Mesenteric fat pad (tissue), 1 donor: ENCODE data around the gene VIL1. TPM values are rescaled to one million over a fixed set of nuclear protein-coding genes. Genes with fewer than 3 reads are reported as not detected.

Experiments
- DNase-seq: peaks from one replicate; pipeline ENCODE4 v3.0.0-alpha.2; 2020; ENCODE audit warnings: low spot score
- total RNA-seq: library from RNA; stranded (reverse); fragmentation: NEBNext Ultra II Directional; extraction: Animal tissue kit (Norgen Biotek cat#: 25700); gene quantifications from one replicate; pipeline ENCODE4 v1.2.1, GENCODE V29; 2021
- donor health status: DM: yes; HTN: yes; CAD: no.

VIL1 gene
- total RNA-seq, 1 donor from 2014 or later: 0.55 TPM

GRCh38 chr2:218435003-218435982 lies 16.4 kb downstream of the VIL1 start:
- DNase-seq: peak; percentile 77

DNA sequence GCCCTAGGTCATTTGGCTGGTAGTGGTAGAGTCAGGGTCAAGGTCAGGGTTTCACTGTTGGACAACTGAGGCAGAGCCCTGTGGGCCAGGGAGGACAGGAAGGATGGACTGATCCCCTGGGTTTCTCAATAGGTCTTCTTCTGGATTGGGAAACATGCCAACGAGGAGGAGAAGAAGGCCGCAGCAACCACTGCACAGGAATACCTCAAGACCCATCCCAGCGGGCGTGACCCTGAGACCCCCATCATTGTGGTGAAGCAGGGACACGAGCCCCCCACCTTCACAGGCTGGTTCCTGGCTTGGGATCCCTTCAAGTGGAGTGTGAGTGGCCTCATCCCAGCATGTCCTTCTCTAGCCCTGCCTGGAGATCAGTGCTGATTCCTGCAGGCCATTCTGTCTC lies 18.1 kb downstream of the VIL1 start:
- no peak for DNase-seq

- no peak for DNase-seq
Measured at GRCh38 chr2:218437969-218438368, 19.0 kb downstream of the VIL1 start.

DNA sequence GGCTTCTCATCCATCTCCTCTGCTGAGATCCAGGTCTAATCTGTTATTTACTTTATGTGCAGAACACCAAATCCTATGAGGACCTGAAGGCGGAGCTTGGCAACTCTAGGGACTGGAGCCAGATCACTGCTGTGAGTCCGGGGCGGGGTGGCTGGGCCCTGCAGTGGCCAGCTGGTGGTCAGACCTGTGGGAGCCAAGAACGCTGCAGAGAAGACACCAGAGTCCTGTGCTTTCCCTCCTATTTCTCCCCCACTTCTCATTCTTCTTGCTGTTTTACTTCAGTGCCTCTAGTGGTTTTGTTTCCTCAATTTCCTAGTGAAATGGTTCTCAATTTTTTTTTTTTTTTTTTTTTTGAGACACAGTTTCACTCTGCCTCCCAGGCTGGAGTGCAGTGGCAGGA lies 19.7 kb downstream of the VIL1 start:
- no peak for DNase-seq

GRCh38 chr2:218444692-218445357 lies 25.9 kb downstream of the VIL1 start:
- DNase-seq: no peak

GRCh38 chr2:218445602-218446001 lies 26.7 kb downstream of the VIL1 start:
- DNase-seq: no peak

DNA sequence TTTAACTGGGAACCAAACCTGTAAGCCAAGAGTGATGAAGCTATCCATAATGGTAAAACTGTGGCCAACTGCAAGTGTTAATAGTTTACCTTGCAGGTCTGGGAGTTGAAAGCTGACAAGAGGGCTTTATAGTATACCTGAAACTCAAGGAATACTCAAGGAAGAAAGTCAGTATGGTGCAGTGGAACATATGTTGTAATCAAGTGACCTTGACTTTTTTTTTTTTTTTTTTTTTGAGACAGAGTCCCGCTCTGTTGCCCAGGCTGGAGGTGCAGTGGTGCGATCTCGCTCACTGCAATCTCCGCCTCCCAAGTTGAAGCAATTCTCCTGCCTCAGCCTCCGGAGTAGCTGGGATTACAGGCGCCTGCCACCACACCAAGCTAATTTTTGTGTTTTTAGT lies 27.6 kb downstream of the VIL1 start:
- DNase-seq: no peak

GRCh38 chr2:218447072-218447471 lies 28.1 kb downstream of the VIL1 start:
- no peak for DNase-seq

DNA sequence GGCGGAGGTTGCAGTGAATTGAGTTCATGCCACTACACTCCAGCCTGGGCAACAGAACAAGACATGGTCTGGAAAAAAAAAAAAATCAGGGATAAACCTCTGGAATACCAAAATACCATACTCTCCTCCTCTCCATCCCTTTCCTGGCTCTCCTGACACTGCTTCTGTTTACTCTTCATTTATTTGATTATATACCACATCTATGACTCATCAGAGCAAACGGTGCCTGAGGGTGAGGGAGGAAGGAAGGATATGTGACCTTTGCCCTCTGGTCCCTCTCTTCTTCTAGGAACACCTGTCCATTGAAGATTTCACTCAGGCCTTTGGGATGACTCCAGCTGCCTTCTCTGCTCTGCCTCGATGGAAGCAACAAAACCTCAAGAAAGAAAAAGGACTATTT lies 30.0 kb downstream of the VIL1 start:
- DNase-seq: no peak

DNA sequence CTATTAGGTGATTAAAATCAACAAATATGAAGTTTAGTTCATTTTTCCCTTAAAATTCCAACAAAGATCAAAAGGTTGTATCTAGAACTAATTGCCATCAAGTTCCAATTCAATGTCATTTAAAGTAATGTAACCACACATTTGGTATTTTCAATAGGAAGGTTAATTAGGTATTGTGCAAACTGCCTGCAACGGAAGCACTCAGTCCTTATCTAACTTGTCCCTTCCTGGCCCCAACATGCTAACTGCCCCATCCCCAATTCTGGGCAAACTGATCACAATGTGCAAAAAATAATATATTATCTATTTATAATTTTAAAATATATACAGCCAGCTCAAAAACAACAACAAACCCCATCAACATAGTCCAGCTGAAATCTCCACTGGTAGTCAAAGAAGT lies 33.2 kb downstream of the VIL1 start:
- DNase-seq: no peak

GRCh38 chr2:218456849-218457248 lies 37.9 kb downstream of the VIL1 start:
- no peak for DNase-seq

GRCh38 chr2:218458598-218458997 lies 39.7 kb downstream of the VIL1 start:
- DNase-seq: no peak

DNA sequence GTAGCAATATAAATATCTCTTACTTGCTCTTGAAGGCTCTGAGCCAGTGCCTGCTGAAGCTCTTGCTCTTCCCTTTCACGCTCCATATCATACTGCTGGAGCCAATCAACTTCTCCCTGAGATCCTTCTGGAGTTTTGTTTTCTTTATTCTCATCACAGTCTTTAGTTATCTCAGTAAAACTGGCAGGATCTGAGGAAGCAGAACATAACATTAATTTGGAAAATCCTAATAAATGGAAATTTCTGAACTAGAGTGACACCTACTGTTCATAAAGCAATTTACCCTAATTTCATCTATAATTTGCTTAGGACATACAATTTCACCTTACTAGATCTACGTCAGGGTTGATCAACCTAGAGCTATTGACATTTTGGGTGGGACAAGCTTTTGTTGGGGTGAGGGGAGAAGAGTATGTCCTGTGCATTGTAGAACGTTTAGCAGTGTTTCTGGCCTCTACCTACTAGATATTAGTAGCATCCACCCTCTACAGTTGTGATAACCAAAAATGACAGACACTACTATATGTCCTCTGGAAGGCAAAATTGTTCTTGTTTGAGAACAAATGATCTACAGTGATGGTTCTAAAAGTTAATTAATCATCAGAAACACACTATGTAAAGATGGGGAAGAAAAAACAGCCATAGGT lies 47.2 kb downstream of the VIL1 start:
- DNase-seq: no peak

DNA sequence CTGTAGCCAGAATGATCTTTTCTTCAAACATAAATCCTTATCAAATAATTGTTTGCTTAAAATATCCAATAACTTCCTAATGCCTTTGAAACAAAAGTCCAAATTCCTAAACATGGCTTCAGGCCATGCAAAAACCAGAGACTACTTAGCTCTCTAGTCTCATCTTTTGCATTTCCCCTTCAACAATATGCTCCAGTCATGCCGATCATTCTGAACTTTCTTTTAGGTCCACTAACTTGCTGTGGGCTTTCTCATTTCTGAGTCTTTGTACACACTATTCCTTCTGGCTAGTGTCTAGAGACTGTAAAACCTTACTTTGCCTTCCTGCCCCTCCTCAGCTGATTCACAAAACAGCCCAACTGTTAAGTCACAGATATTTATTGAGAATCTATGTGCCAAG lies 51.5 kb downstream of the VIL1 start:
- no peak for DNase-seq

GRCh38 chr2:218471036-218471435 lies 52.1 kb downstream of the VIL1 start:
- no peak for DNase-seq

DNA sequence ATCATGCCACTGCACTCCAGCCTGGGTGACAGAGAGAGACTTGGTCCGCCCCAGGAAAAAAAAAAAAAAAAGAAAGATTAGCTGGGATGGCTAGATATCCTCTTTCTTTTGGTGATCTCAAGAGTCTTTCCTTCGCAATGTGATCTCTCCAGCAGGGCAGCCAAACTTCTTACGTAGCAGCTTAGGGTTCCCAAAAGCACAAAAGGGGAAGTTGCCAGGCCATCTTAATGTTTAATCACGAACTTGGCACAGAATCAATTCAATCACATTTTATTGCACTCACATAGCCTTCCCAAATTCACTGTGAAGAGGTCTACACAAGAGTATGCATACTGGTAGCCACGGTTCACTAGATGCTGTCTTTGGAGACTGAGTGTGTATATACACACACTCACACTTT lies 53.1 kb downstream of the VIL1 start:
- no peak for DNase-seq

DNA sequence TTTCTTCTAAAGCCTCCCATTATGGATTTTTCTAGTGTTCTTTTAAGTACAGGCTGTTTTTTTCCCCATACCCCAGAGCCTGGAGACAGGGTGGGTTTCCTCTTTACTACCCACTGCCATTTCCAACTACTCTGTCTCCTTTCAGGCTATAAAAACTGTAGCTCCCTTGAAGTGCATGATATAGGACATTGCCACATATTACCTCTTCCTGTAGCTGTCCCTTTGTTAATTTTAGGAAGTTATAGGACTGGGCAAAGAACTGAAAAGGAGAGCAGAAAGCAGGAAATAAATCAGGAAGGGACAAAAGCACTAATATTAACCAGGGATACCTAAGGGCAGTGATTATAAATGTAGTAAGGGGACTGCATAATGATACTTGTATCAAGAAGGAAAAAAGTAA lies 54.1 kb downstream of the VIL1 start:
- DNase-seq: no peak

DNA sequence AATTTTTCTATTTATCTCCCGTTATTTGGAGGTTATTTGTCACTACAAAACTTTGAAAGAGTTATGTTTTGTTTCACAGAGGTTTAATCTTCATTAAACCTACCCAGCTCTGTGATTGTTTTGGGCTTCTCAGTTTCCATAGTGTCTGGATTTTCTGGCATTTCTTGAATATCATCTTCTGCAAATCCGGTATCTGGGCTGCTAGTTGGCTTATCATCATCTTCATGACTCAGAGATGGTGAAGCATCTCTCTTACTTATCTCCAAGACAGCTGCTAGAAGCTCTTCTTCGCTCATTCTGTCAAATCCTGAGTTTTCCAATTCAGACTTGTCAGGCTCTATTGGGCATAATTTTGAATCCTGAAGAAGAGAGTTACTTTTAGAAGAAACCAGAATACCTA lies 55.6 kb downstream of the VIL1 start:
- DNase-seq: no peak

- no peak for DNase-seq
Measured at GRCh38 chr2:218476676-218477075, 57.8 kb downstream of the VIL1 start.

GRCh38 chr2:218477247-218477646 lies 58.3 kb downstream of the VIL1 start:
- no peak for DNase-seq

DNA sequence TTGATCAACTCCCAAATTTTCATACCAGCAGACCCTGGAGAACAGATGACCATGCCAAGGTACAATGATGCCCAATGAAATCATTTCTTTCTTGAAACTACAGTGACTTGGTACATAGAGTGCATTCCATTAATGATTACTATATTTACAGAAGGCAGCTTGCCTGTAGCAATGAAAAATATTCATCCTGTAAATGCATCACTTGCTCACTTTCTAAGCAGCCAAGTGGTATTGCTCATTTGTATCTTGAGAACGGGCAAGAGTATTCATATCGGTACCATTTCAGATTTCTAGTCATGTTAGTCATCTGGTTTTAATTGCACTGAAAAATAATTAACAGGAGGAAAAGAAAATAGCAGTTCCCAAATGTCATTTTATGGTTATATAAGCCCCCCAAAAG lies 59.6 kb downstream of the VIL1 start:
- DNase-seq: no peak

- DNase-seq: no peak
Measured at GRCh38 chr2:218479595-218479994, 60.7 kb downstream of the VIL1 start.
